Effector CD4-positive, alpha-beta T cell (primary cell): ENCODE data around the gene UTY.

Source experiments
- DNase-seq: peaks from one replicate; pipeline ENCODE4 v3.0.0-alpha.2; 2020

UTY gene

GRCh38 chrY:13398876-13399275, 81.0 kb downstream of the UTY start:
- no peak for DNase-seq

GRCh38 chrY:13381110-13381683, 98.6 kb downstream of the UTY start:
- DNase-seq, result no peak

GRCh38 chrY:13370868-13371800, 108.7 kb downstream of the UTY start:
- no peak for DNase-seq

GRCh38 chrY:13370245-13370644, 109.6 kb downstream of the UTY start:
- no peak for DNase-seq

- no peak for DNase-seq
These were observed 111.4 kb downstream of the UTY start for GRCh38 chrY:13368513-13368845.

- no peak for DNase-seq
These were observed 116.2 kb downstream of the UTY start for GRCh38 chrY:13363641-13364040.

GRCh38 chrY:13362662-13363061, 117.2 kb downstream of the UTY start:
- no peak for DNase-seq

- no peak for DNase-seq
These were observed 117.9 kb downstream of the UTY start for GRCh38 chrY:13361656-13362636.

GRCh38 chrY:13351443-13351842, 128.4 kb downstream of the UTY start:
- DNase-seq, result no peak

- DNase-seq, result no peak
These were observed 132.7 kb downstream of the UTY start for GRCh38 chrY:13347106-13347505.

GRCh38 chrY:13345549-13345948, 134.3 kb downstream of the UTY start:
- no peak for DNase-seq

- DNase-seq, result no peak
These were observed 136.4 kb downstream of the UTY start for GRCh38 chrY:13343307-13343946.

- no peak for DNase-seq
These were observed 139.9 kb downstream of the UTY start for GRCh38 chrY:13339939-13340338.

- DNase-seq, result no peak
These were observed 140.5 kb downstream of the UTY start for GRCh38 chrY:13339381-13339780.

- no peak for DNase-seq
These were observed 141.1 kb downstream of the UTY start for GRCh38 chrY:13338711-13339110.

- DNase-seq, result no peak
These were observed 141.9 kb downstream of the UTY start for GRCh38 chrY:13337934-13338333.

- DNase-seq, result no peak
These were observed 146.0 kb downstream of the UTY start for GRCh38 chrY:13333791-13334190.

- no peak for DNase-seq
These were observed 149.2 kb downstream of the UTY start for GRCh38 chrY:13330651-13331050.

GRCh38 chrY:13312966-13313365, 166.9 kb downstream of the UTY start:
- no peak for DNase-seq

GRCh38 chrY:13307959-13308358, 171.9 kb downstream of the UTY start:
- no peak for DNase-seq

- DNase-seq, result no peak
These were observed 179.0 kb downstream of the UTY start for GRCh38 chrY:13300795-13301194.

GRCh38 chrY:13299411-13299810, 180.4 kb downstream of the UTY start:
- DNase-seq, result no peak
